GM12891 (cell line): ENCODE data around the gene TIMD4.

Source experiments
- DNase-seq: peaks from one replicate; pipeline ENCODE4 v3.0.0; 2011; ENCODE audit warnings: low spot score; ENCODE audit not compliant: insufficient read length
- FAIRE-seq: peaks from 2 replicates; lab custom pipeline; 2011; peaks lifted over from hg19 to GRCh38; lab: Jason Lieb, UNC
- PAX5 ChIP-seq: IDR thresholded peaks from 2 replicates; pipeline ENCODE4 v1.6.1; 2011; ENCODE audit warnings: low read length, moderate library complexity, mild to moderate bottlenecking; ENCODE audit not compliant: insufficient read depth, severe bottlenecking
- POLR2A ChIP-seq: IDR thresholded peaks from 2 replicates; pipeline ENCODE4 v1.6.1; 2011; ENCODE audit warnings: low read depth, low read length, control low read depth
- POLR2AphosphoS5 ChIP-seq: IDR thresholded peaks from 2 replicates; pipeline ENCODE4 v1.6.1; 2011; ENCODE audit warnings: low read depth, low read length, control low read depth
- POU2F2 ChIP-seq: IDR thresholded peaks from 2 replicates; pipeline ENCODE4 v1.6.1; 2011; ENCODE audit warnings: low read depth, mild to moderate bottlenecking, control low read depth, low read length, moderate library complexity
- SPI1 ChIP-seq: IDR thresholded peaks from 2 replicates; pipeline ENCODE4 v1.6.1; 2011; ENCODE audit warnings: low read depth, low read length, control low read depth
- TAF1 ChIP-seq: IDR thresholded peaks from 2 replicates; pipeline ENCODE4 v1.6.1; 2011; ENCODE audit warnings: low read depth, low read length, control low read depth

TIMD4 gene

GRCh38 chr5:156906807-156907206, 56.2 kb downstream of the TIMD4 start:
- DNase-seq (no peak), FAIRE-seq (no peak)
- TF ChIP-seq SPI1: no peak
- TF ChIP-seq PAX5: no peak
- no peak for TF ChIP-seq POU2F2
- no peak for TF ChIP-seq POLR2AphosphoS5
- no peak for TF ChIP-seq TAF1
- TF ChIP-seq POLR2A: no peak

GRCh38 chr5:156896546-156896945, 66.5 kb downstream of the TIMD4 start:
- TF ChIP-seq POU2F2 (no peak), SPI1 (no peak), PAX5 (no peak), POLR2A (no peak), POLR2AphosphoS5 (no peak), TAF1 (no peak)
- FAIRE-seq: no peak
- DNase-seq: no peak

- TF ChIP-seq POLR2AphosphoS5 (no peak), TAF1 (no peak), POU2F2 (no peak), PAX5 (no peak), POLR2A (no peak), SPI1 (peak; percentile 92)
- FAIRE-seq (peak; percentile 55), DNase-seq (no peak)
Measured at GRCh38 chr5:156893517-156893916, 69.5 kb downstream of the TIMD4 start.

- TF ChIP-seq PAX5 (no peak), SPI1 (no peak), POLR2AphosphoS5 (no peak), POU2F2 (no peak), TAF1 (no peak), POLR2A (no peak)
- DNase-seq: no peak
- FAIRE-seq: no peak
Measured at GRCh38 chr5:156892864-156893263, 70.2 kb downstream of the TIMD4 start.

GRCh38 chr5:156892223-156892622, 70.8 kb downstream of the TIMD4 start:
- no peak for FAIRE-seq
- no peak for DNase-seq
- TF ChIP-seq TAF1: no peak
- 0 out of 2 replicates have a peak, but pooled peaks have one; percentile 19 for TF ChIP-seq SPI1

- TF ChIP-seq SPI1 (no peak), TAF1 (no peak), PAX5 (no peak), POLR2A (no peak), POU2F2 (no peak), POLR2AphosphoS5 (no peak)
- FAIRE-seq: no peak
- no peak for DNase-seq
Measured at GRCh38 chr5:156888520-156888919, 74.5 kb downstream of the TIMD4 start.

- TF ChIP-seq POLR2AphosphoS5 (no peak), TAF1 (no peak), PAX5 (no peak), POU2F2 (no peak), POLR2A (no peak), SPI1 (no peak)
- DNase-seq (no peak), FAIRE-seq (no peak)
Measured at GRCh38 chr5:156883316-156883875, 79.6 kb downstream of the TIMD4 start.

GRCh38 chr5:156879665-156880285, 83.3 kb downstream of the TIMD4 start:
- DNase-seq (no peak), FAIRE-seq (no peak)
- TF ChIP-seq PAX5: no peak
- TF ChIP-seq POLR2AphosphoS5: no peak
- no peak for TF ChIP-seq POU2F2
- no peak for TF ChIP-seq POLR2A
- no peak for TF ChIP-seq SPI1
- TF ChIP-seq TAF1: no peak

GRCh38 chr5:156871212-156871611, 91.8 kb downstream of the TIMD4 start:
- DNase-seq (no peak), FAIRE-seq (no peak)

More at GRCh38 chr5:156871212-156871611, 91.8 kb downstream of the TIMD4 start:
- no peak for TF ChIP-seq TAF1
- no peak for TF ChIP-seq PAX5
- TF ChIP-seq POLR2AphosphoS5: no peak
- no peak for TF ChIP-seq POLR2A
- TF ChIP-seq POU2F2: no peak
- no peak for TF ChIP-seq SPI1
